ENCODE data around the gene ARHGEF16. TPM values are rescaled to one million over a fixed set of nuclear protein-coding genes. Genes with fewer than 3 reads are reported as not detected.

Gene ARHGEF16
- total RNA-seq, 1 donor from 2014 or later = 4.1 TPM

- Histone ChIP-seq H3K79me2 (ENCODE audit: insufficient read depth, low read length) (no peaks in the 10 kb centered on the region), H3K36me3 (ENCODE audit: insufficient read depth, low read length) (no peaks in the 10 kb centered on the region), H3K9me3 (ENCODE audit: insufficient read depth, low read depth, low read length) (no peaks in the 10 kb centered on the region), H3K27ac (ENCODE audit: low read depth, low read length) (no peak overlapping the region), H3K4me1 (ENCODE audit: insufficient read depth, low read length) (no peaks in the 10 kb centered on the region), H3K9ac (ENCODE audit: low read length) (no peak overlapping the region), H3K4me2 (ENCODE audit: low read length) (no peak overlapping the region), H3K4me3 (ENCODE audit: insufficient read depth, low read depth, low read length) (no peak overlapping the region), H2AFZ (ENCODE audit: low read depth, low read length) (no peak overlapping the region), H3K27me3 (ENCODE audit: insufficient read depth, low read length) (no peaks in the 10 kb centered on the region), H4K20me1 (ENCODE audit: insufficient read depth, low read length) (no peaks in the 10 kb centered on the region)
- Mint-ChIP-seq H3K27ac (ENCODE audit: unreplicated experiment) (no peak overlapping the region), H3K4me1 (ENCODE audit: low read depth, unreplicated experiment) (peaks cover 1% of the 10 kb centered on the region), H3K36me3 (ENCODE audit: low read depth, unreplicated experiment) (no peaks in the 10 kb centered on the region), H3K9me3 (ENCODE audit: unreplicated experiment) (no peaks in the 10 kb centered on the region), H3K4me3 (ENCODE audit: unreplicated experiment) (no peak overlapping the region), H3K27me3 (ENCODE audit: low read depth, unreplicated experiment) (peaks cover 3% of the 10 kb centered on the region)
- FAIRE-seq (no peak), DNase-seq (ENCODE audit: low read depth) (no peak)
- TF ChIP-seq, protein P1, sequence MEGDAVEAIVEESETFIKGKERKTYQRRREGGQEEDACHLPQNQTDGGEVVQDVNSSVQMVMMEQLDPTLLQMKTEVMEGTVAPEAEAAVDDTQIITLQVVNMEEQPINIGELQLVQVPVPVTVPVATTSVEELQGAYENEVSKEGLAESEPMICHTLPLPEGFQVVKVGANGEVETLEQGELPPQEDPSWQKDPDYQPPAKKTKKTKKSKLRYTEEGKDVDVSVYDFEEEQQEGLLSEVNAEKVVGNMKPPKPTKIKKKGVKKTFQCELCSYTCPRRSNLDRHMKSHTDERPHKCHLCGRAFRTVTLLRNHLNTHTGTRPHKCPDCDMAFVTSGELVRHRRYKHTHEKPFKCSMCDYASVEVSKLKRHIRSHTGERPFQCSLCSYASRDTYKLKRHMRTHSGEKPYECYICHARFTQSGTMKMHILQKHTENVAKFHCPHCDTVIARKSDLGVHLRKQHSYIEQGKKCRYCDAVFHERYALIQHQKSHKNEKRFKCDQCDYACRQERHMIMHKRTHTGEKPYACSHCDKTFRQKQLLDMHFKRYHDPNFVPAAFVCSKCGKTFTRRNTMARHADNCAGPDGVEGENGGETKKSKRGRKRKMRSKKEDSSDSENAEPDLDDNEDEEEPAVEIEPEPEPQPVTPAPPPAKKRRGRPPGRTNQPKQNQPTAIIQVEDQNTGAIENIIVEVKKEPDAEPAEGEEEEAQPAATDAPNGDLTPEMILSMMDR (IDR thresholded peaks at IDR 0.05; ENCODE audit: insufficient read depth, low read depth, low read length) = no peak
- no peak for TF ChIP-seq EZH2 (IDR thresholded peaks at IDR 0.05; ENCODE audit: insufficient read depth, low read length)
These were observed 25.3 kb downstream of the ARHGEF16 start for GRCh38 chr1:3479511-3480368.

DNA sequence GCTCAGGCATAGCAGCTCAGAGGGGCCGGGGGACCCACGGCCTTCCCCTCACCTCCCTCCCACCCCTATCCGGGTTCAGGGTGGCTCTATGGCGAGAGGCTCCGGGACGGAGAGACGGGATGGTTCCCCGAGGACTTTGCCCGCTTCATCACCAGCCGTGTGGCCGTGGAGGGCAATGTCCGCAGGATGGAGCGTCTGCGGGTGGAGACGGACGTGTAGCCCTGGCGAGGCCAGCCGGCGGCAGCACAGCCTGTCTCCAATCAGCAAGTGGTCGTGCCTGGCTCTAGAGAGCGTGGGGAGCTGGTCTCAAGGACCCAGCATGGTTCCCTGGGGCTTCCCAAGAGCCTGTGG, 25.9 kb downstream of the ARHGEF16 start:
- H3K4me1 Mint-ChIP-seq (ENCODE audit: low read depth, unreplicated experiment) = peaks cover 1% of the 10 kb centered on the region
- FAIRE-seq = no peak
- peaks cover 5% of the 10 kb centered on the region for H3K27me3 Mint-ChIP-seq (ENCODE audit: low read depth, unreplicated experiment)
- H3K36me3 Mint-ChIP-seq (ENCODE audit: low read depth, unreplicated experiment) = no peaks in the 10 kb centered on the region
- H3K9ac ChIP-seq (ENCODE audit: low read length) = no peak overlapping the region
- H3K9me3 ChIP-seq (ENCODE audit: insufficient read depth, low read depth, low read length) = no peaks in the 10 kb centered on the region
- TF ChIP-seq, protein P1 (IDR thresholded peaks at IDR 0.05; ENCODE audit: insufficient read depth, low read depth, low read length) = no peak
- no peak for TF ChIP-seq EZH2 (IDR thresholded peaks at IDR 0.05; ENCODE audit: insufficient read depth, low read length)
- H3K4me1 ChIP-seq (ENCODE audit: insufficient read depth, low read length) = no peaks in the 10 kb centered on the region
- no peak overlapping the region for H2AFZ ChIP-seq (ENCODE audit: low read depth, low read length)
- no peaks in the 10 kb centered on the region for H4K20me1 ChIP-seq (ENCODE audit: insufficient read depth, low read length)
- no peak for DNase-seq (ENCODE audit: low read depth)
- no peaks in the 10 kb centered on the region for H3K9me3 Mint-ChIP-seq (ENCODE audit: unreplicated experiment)
- H3K27ac ChIP-seq (ENCODE audit: low read depth, low read length) = no peak overlapping the region
- no peak overlapping the region for H3K4me2 ChIP-seq (ENCODE audit: low read length)
- H3K27ac Mint-ChIP-seq (ENCODE audit: unreplicated experiment) = no peak overlapping the region
- H3K4me3 ChIP-seq (ENCODE audit: insufficient read depth, low read depth, low read length) = no peak overlapping the region
- H3K4me3 Mint-ChIP-seq (ENCODE audit: unreplicated experiment) = no peak overlapping the region
- peaks cover 2% of the 10 kb centered on the region for H3K27me3 ChIP-seq (ENCODE audit: insufficient read depth, low read length)
- H3K79me2 ChIP-seq (ENCODE audit: insufficient read depth, low read length) = no peaks in the 10 kb centered on the region
- no peaks in the 10 kb centered on the region for H3K36me3 ChIP-seq (ENCODE audit: insufficient read depth, low read length)

DNA sequence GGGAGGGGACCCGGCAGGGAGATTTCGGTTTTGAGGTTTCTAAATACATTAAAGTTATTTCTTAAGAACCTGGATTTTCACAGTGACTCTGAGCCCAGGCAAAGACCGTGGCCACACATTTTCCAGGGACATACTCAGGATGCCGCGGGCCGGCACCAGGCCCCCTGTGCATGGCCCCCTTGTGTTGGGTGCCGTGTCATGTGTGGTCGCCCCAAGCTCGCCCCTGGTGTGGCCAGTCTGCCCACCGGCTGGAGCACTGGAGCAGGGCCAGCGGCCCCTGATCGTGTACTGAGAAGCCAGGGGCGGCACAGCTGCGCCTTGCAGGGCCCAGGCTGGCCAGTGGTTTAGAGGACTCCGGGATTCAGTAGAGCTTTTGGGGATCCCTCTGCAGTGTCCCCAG, 26.6 kb downstream of the ARHGEF16 start:
- Mint-ChIP-seq H3K4me1 (ENCODE audit: low read depth, unreplicated experiment) (peaks cover 1% of the 10 kb centered on the region), H3K27me3 (ENCODE audit: low read depth, unreplicated experiment) (peaks cover 5% of the 10 kb centered on the region), H3K9me3 (ENCODE audit: unreplicated experiment) (no peaks in the 10 kb centered on the region), H3K36me3 (ENCODE audit: low read depth, unreplicated experiment) (no peaks in the 10 kb centered on the region), H3K4me3 (ENCODE audit: unreplicated experiment) (no peak overlapping the region), H3K27ac (ENCODE audit: unreplicated experiment) (no peak overlapping the region)
- Histone ChIP-seq H3K9me3 (ENCODE audit: insufficient read depth, low read depth, low read length) (no peaks in the 10 kb centered on the region), H3K36me3 (ENCODE audit: insufficient read depth, low read length) (no peaks in the 10 kb centered on the region), H3K4me1 (ENCODE audit: insufficient read depth, low read length) (no peaks in the 10 kb centered on the region), H3K4me2 (ENCODE audit: low read length) (no peak overlapping the region), H3K79me2 (ENCODE audit: insufficient read depth, low read length) (no peaks in the 10 kb centered on the region), H3K27me3 (ENCODE audit: insufficient read depth, low read length) (peaks cover 3% of the 10 kb centered on the region), H3K9ac (ENCODE audit: low read length) (no peak overlapping the region), H3K4me3 (ENCODE audit: insufficient read depth, low read depth, low read length) (no peak overlapping the region), H2AFZ (ENCODE audit: low read depth, low read length) (no peak overlapping the region), H3K27ac (ENCODE audit: low read depth, low read length) (no peak overlapping the region), H4K20me1 (ENCODE audit: insufficient read depth, low read length) (no peaks in the 10 kb centered on the region)
- FAIRE-seq (no peak), DNase-seq (ENCODE audit: low read depth) (no peak)
- TF ChIP-seq EZH2 (IDR thresholded peaks at IDR 0.05; ENCODE audit: insufficient read depth, low read length) = no peak
- TF ChIP-seq, protein P1 (IDR thresholded peaks at IDR 0.05; ENCODE audit: insufficient read depth, low read depth, low read length) = no peak
